DMS 273 treated with DMSO at 0.1 percent for 48 hours (cell line): ENCODE data around the gene KLHDC9.
"Not testable (repeated sequence)": the region's sequence is repeated elsewhere in the genome, so short reads cannot be mapped to it uniquely, and the experiment has no call there.

Experiments used
- DNase-seq: peaks from one replicate; lab custom pipeline; 2025; lab: John Stamatoyannopoulos, UW

Gene KLHDC9, protein sequence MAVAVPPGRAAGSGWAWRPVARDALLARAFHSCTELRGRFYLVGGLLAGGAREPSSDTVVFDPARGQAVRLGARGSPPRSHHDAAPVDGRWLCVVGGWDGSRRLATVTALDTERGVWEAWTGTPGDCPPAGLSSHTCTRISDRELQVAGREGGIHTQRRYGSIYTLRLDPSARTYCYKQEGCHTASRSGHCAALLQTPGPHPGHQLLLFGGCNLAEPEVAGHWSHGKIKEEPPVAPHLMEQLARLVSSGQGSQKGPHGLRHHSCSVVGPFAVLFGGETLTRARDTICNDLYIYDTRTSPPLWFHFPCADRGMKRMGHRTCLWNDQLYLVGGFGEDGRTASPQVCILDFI

DNA sequence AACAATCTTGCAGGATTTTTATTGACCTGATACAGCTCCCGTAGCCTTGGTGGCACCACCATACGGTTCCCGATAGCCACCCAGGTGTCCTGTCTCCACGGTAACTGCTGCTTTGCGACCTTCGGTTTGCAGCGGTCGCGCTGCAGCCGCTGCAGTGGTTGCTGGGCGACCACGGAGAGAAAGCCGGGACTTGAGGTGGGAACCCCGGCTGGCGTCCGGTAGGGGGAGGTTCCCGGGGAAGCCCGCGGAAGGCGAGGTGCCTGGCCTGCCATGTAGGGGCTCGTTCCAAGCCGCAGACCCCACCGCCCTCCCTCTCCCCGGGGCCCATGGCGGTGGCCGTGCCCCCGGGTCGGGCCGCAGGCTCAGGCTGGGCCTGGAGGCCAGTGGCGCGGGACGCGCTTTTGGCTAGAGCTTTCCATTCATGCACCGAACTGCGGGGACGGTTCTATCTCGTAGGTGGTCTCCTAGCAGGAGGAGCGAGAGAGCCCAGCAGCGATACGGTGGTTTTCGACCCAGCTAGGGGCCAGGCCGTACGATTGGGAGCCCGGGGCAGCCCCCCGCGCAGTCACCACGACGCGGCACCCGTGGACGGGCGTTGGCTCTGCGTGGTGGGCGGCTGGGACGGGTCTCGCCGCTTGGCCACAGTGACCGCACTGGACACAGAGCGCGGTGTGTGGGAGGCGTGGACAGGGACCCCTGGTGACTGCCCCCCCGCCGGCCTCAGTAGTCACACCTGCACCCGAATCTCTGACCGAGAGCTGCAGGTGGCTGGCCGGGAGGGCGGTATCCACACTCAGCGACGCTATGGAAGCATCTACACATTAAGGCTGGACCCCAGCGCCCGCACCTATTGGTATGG is at the start of gene KLHDC9:
TSS of gene KLHDC9 (plus strand) at position 152 of the 859 bp plus-strand sequence. CDS start at position 327, 175 bp downstream.
- DNase-seq: peak; percentile 68

- DNase-seq: no peak
Observed at GRCh38 chr1:161048949-161049722, 49.0 kb upstream of the KLHDC9 start.

DNA sequence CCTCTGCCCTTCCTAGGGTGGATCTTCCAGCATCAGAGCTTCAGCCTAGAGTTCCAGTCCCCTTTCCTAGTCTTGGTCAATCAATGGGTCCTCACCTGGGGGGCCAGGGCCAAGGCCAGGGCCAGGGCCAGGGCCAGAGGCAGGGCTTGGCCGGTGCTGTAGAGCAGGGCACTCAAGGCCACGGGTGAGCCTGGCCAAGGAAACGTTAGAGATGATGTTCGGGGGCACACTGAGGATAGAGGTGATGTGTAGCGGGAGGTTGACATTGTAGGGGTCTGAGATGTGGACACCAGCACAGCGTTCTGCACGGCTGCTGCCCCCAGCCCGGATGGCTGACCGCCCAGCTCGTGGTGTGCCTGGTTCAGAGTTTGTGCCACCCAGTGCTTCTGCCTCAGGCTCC is 46.9 kb upstream of the KLHDC9 start:
- no peak for DNase-seq

- no peak for DNase-seq
Observed at GRCh38 chr1:161052899-161053298, 45.3 kb upstream of the KLHDC9 start.

DNA sequence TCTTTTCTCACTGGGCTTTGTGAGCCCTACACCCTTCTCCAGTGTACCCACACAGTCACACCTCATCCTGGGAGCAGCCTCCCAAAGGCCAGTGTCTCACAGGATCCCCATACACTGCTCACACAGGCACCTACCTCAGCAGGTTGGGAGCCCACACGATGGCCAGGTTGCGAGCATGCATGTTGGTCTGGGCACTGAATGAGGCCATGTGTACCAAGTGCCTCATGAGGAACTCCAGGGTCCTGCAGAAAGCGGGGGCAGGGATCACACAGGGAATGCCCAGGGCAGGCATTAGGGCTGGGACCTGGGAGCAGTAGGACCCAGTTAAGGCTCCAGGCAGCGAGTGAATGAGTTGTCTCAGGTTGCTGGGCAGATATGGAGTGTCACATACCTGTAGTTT is 43.9 kb upstream of the KLHDC9 start:
- DNase-seq: no peak

- DNase-seq: no peak
Observed at GRCh38 chr1:161054805-161055204, 43.4 kb upstream of the KLHDC9 start.

GRCh38 chr1:161059293-161059692 is 38.9 kb upstream of the KLHDC9 start:
- no peak for DNase-seq

DNA sequence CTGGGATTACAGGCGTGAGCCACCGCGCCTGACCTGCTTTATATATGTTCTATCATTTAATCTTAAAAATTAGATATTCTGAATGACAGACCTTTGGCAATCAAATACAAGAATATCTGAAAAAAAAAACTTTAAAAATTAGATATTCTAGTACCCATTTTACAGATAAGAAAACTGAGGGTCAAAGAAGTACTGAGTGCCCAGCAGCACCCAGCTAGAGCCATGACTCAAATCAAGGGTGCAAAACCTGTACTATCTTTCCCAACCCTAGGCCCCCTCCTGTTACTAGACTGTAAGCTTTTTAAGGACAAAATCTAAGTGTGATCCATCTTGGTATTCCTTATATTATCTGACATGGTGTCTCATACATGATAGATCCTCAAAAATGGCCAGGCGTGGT is 36.7 kb upstream of the KLHDC9 start:
- DNase-seq: no peak

GRCh38 chr1:161063936-161064335 is 34.2 kb upstream of the KLHDC9 start:
- DNase-seq: not testable (repeated sequence)

- not testable (repeated sequence) for DNase-seq
Observed at GRCh38 chr1:161065681-161066080, 32.5 kb upstream of the KLHDC9 start.

GRCh38 chr1:161066694-161067093 is 31.5 kb upstream of the KLHDC9 start:
- no peak for DNase-seq

GRCh38 chr1:161068306-161069234 is 29.6 kb upstream of the KLHDC9 start:
- DNase-seq: no peak

DNA sequence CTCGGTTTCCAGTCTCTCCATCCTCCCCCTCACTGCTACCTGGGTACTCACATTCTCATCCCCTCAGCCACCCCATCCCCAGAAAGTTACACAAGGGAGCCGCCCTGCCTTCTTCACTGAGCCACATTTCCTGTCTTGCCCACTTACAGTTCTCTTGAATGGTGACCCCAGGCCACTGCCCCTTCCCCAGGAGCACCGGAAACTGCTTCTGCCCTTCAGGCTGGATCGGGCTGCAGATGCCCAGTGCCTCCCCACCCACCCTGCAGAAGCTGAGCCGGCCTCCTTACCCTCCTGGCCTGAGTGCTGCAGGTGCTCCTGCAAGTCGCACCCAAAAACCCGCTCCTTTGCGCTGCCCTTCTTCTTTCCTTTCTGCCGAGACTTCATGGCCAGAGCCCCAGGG is 28.9 kb upstream of the KLHDC9 start:
- no peak for DNase-seq

- no peak for DNase-seq
Observed at GRCh38 chr1:161069731-161070270, 28.4 kb upstream of the KLHDC9 start, which contains the start of gene ARHGAP30. ARHGAP30 (minus strand) TSS chr1:161069891; CDS start chr1:161069624, 267 bp downstream.

DNA sequence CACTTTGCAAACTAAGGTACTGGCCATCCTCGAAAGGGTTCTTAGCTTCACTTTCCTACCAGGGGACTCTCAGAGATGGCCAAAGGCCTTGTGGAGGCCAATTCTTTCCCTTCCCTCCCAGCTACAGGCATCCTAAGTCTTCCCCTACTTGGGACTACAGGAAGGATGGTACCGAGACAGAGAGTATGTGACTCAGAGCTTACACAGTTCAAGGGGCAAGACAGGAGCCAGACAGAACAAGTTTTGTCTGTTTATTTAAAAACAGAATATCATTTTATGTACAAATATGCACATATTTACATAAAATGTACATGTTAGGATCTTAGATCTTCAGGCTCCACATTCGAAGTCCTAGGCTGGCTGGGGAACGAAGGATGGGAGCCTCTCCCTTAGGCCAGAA is 27.4 kb upstream of the KLHDC9 start:
- DNase-seq: no peak

- DNase-seq: no peak
Observed at GRCh38 chr1:161071886-161072371, 26.2 kb upstream of the KLHDC9 start.

DNA sequence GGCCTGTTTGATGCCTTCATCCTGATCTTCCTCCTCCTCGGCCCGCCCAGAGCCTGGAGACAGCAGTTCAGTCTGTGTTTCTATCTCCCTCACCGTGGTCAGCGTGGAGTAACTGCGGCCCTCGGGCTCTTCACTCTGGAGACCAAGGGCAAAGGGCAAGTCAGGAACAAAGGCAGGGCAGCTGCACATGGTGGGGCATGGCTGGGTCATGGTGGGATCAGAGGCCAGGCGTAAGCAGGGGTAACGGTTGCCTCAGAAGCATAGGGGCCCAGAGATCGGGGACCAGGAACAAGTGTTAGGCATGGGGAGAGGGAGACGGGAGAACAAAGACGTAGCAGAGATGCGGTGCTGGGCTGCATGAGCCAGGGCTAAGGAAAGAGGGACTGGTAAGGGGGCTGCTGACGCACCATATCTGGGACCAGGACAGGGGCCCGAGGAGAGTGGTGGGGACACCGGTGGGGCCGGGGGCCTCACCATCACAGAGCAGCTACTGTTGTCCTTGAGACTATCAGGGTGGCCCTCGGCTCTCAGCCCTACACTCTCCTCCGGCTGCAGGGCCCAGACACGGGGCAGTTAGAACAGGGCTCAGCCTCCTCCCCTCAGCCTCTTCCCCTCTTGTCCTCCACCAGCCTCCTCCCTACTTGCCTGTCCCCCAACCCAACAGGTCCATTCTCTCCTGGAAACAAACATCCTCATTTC is 25.3 kb upstream of the KLHDC9 start:
- DNase-seq: no peak

DNA sequence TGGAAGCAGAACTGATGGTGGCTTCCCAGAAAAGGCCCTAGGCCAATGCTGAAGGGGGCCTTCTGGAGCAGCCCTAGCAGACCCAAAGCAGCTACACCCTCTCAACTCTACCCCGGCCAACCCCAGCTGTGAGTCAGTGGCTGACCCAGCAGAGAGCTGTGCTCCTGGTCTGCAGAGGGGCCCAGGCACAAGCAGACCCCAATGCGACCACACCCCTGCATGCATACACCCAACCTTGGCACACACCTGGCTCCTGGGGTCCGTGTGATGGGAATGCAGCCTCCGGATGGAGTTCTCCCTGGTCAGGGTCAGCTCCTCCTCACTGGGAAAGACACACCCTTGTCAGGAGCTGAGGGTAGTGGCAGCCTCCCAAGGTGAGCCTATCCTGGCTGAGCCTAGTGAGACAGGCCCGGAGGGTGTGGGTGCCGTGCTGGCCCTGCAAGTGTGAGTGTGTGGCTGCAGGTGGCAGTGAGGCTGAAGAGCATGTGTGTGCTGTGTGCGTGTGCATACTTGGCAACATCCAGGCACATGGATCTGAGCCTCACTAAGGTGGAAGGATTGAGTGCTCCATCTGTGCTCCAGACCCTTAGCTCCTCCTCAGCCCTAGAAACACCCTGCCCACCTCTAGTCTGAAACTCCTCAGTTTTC is 24.6 kb upstream of the KLHDC9 start:
- no peak for DNase-seq

DNA sequence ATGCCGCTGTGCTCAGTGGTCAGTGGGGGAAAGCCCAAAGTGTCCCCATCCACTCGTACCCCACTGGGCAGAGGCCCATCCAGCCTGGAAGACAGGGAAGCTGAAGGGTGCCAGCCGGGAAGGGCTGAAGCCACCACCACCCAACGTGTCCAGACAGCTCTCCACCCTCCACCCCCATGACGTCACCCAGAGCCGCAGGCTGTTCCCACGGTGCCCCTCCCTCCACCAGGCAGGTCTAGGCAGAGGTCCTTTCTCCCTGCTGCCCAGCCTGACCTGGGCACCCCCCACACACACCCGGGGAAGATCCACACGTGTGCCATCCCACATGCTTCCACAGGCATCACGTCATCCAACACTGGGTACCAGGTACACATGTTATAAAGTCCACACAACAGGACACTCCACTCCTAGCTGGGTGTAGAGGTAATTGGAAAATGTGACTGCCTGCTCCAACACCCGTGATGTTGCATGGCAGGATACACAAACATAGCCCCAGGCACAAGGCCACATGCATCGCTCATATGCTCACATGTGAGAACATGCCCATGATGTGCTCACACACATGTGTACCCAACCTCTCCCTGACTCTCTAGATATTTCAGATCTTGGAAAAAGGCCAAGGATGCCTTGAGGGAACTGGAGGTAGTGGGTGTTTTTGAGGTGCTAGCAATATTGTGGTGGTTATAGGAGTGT is 23.3 kb upstream of the KLHDC9 start:
- DNase-seq: no peak
